ENCODE data around the gene PQBP1. TPM values are rescaled to one million over a fixed set of nuclear protein-coding genes. Genes with fewer than 3 reads are reported as not detected.
A peak's percentile ranks its signal among the peaks of the same experiment; 100 is the strongest.
"Not testable (repeated sequence)": the region's sequence is repeated elsewhere in the genome, so short reads cannot be mapped to it uniquely, and the experiment has no call there.

Gene PQBP1
- 10 to 100 TPM; 72.7 to 85.3 (median 77.8) TPM for polyA plus RNA-seq (ENCODE audit: insufficient read length in 4 of 4)

DNA sequence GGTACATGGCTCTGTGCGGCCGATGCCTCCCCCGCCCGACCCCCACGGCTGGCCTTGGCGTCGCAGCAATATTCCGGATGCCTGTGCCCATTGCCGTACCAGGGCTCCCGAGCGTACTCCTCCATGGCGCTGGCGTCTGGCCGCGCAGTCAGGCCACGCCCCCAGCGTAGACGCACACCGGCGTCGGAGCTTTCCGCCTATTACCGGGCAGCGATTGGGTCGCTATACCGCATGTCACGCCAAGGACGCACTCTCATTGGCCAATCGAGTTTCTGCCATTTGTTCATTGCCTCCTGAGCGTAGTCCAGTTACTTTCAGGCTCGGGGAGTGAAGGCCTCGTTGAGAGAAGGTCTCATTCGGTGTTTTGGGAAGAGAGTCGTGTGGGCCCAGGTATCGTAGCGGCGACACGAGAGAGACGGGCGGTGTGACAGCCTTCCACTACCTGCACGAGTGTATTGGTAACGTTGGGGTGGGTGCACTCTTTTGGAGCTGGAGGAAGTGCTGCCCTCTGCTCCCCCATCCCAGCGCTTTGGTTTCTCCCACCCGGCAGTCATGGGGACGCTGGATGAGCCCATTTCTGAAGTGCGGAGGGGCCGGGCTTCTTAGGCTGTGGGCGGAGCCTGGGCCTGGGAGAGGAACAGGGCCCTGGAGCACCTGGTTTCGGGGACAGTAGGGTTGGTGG is at the start of gene PQBP1, which contains the start of gene TIMM17B:
PQBP1 (plus strand) TSS at position 306 of the 682 bp plus-strand sequence. CDS start 580 bp downstream, outside the sequence.
TIMM17B (minus strand) TSS at position 144 of the 682 bp plus-strand sequence; CDS start at position 125, 19 bp downstream.
- DNase-seq (ENCODE audit: low read depth in 4 of 4, low spot score in 3 of 4), result peak; percentile 83 to 88 (median 85)

DNA sequence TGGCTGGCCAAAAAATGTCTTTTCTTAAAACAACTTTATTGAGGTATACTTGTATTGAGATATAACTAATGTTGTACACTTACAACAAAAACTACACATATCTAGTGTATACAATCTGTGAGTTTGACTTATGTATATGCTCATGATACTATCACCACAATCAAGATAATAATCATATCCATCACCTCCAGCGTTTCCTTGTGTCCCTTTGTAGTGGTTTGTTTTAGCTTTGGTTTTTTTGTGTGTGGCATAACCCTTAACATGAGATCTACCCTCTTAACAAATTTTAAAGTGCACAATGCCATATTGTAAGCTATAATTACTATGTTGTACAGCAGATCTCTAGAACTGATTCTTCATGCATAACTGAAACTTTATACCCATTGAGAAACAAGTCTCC is 48.9 kb upstream of the PQBP1 start:
- no peak for DNase-seq (ENCODE audit: low read depth in 4 of 4, low spot score in 3 of 4)

DNA sequence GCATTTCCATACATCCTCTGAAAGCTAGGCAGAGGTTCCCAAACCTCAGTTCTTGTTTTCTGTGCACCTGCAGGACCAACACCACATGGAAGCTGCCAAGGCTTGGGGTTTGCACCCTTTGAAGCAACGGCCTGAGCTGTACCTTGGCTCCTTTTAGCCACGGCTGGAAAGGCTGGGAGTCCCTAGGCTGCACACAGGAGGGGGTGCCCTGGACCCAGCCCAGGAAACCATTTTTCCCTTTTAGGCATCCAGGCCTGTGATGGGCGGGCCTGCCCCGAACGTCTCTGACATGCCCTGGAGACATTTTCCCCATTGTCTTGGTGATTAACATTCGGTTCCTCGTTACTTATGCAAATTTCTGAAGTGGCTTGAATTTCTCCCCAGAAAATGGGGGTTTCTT is 44.9 kb upstream of the PQBP1 start:
- no peak for DNase-seq (ENCODE audit: low read depth in 4 of 4, low spot score in 3 of 4)

DNA sequence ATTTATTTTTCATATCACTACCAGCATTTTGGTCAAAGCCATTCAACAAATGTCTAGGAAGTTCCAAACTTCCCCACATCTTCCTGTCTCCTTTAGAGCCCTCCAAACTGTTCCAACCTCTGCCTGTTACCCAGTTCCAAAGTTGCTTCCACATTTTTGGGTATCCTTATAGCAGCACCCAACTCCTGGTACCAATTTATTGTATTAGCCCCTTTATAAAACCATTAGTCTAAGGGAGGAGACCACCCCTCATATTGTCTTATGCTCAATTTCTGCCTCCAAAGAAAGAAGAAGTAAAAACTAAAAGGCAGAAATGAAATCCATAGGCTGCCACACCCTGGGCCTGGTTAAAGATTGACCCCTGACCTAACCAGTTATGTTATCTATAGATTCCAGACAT is 44.2 kb upstream of the PQBP1 start:
- not testable (repeated sequence) for DNase-seq (ENCODE audit: low read depth in 4 of 4, low spot score in 3 of 4)

GRCh38 chrX:48854121-48854804 is 43.5 kb upstream of the PQBP1 start:
- DNase-seq (ENCODE audit: low read depth in 4 of 4, low spot score in 3 of 4), result not testable (repeated sequence)

DNA sequence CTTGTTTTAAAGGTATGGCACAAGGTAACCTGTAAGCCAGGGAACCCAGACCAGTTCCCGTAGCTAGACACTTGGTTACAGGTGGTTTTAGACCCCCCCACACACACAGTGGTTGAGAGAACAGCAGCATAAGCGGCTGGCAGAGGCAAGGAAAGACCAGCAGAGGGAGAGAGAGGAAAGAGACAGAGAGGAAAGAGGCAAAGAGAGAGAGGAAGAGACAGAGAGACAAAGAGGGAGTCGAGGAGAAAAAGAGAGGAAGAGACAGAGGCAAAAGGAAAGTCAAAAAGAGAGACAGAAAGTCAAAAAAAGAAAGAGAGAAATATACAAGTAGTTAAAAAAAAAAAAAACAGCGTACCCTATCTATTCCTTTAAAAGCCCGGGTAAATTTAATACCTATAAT is 42.8 kb upstream of the PQBP1 start:
- DNase-seq (ENCODE audit: low read depth in 4 of 4, low spot score in 3 of 4), result no peak

GRCh38 chrX:48864210-48864609 is 33.5 kb upstream of the PQBP1 start:
- no peak for DNase-seq (ENCODE audit: low read depth in 4 of 4, low spot score in 3 of 4)

GRCh38 chrX:48872017-48872416 is 25.7 kb upstream of the PQBP1 start:
- not testable (repeated sequence) for DNase-seq (ENCODE audit: low read depth in 4 of 4, low spot score in 3 of 4)

GRCh38 chrX:48876944-48877343 is 20.8 kb upstream of the PQBP1 start:
- not testable (repeated sequence) for DNase-seq (ENCODE audit: low read depth in 4 of 4, low spot score in 3 of 4)

GRCh38 chrX:48883729-48884128 is 14.0 kb upstream of the PQBP1 start:
- DNase-seq (ENCODE audit: low read depth in 4 of 4, low spot score in 3 of 4), result no peak

- DNase-seq (ENCODE audit: low read depth in 4 of 4, low spot score in 3 of 4), result not testable (repeated sequence)
Measured at GRCh38 chrX:48886586-48886985, 11.1 kb upstream of the PQBP1 start.

GRCh38 chrX:48890296-48890925 is 7.3 kb upstream of the PQBP1 start:
- no peak for DNase-seq (ENCODE audit: low read depth in 4 of 4, low spot score in 3 of 4)

GRCh38 chrX:48890934-48891401 is 6.8 kb upstream of the PQBP1 start:
- no peak for DNase-seq (ENCODE audit: low read depth in 4 of 4, low spot score in 3 of 4)

DNA sequence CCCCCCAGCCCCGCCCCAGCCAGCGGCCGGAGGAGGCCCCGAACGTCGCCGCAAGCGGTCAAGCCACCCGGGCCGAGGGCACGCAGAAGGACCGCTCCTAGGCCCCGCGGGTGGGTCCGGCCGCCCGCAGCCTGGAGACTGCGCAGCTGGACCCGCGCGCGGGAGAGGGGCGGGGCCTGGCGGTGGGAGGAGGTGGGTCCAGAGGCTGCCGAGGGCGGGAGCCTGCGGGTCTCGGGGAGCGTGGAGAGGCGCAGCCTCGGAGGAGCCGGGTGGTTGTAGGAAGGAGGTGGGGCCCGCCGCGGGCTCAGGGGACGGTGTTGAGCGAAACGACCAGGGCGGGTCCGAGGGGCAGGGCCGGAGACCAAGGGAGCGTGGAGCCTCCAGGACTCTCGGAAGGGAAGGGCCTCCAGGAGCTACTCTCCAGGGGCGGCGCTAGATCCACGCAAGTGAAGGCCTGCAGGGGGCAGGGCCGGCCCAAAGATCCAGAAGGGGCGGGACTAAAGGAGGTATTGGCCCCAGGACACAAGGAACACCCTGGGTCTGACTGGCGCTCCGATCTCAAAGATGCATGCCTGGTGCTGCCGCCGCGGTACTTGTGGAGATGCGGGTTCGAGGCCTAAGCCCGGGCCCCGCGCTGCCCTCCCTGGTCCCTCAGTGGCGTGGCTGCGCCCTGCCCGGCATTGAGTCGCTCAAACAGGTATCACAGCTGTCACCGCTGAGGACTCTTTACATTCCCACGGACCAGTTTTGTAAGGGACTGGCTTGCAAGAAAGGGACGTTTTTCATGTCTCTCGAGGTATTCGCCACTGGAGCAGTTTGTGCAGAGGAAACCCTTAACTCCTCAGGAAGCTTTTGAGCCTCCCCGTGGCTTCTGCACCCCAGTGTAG is 6.1 kb upstream of the PQBP1 start:
- peak in 3 of 4 donors; percentile 57 to 74 (median 59) for DNase-seq (ENCODE audit: low read depth in 4 of 4, low spot score in 3 of 4)

DNA sequence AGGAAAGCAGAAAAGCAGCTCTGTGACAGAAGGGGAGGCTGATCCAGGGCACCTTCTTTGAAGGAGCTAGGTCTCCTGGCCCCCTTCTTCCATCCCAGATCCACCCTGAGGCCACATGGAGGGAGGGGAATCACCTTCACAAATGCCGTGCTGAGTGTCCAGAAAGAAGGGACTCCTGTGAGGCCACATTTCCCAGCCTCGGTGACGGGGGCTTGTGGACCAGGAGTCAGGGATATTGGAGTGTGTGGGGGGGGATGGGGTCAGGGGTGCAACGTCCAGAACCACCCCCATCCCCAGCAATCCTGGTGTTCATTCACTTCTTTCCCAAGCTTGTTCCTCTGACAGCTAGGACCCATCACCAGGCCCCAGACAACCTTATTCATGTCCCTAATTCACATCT is 4.8 kb upstream of the PQBP1 start:
- DNase-seq (ENCODE audit: low read depth in 4 of 4, low spot score in 3 of 4), result no peak

DNA sequence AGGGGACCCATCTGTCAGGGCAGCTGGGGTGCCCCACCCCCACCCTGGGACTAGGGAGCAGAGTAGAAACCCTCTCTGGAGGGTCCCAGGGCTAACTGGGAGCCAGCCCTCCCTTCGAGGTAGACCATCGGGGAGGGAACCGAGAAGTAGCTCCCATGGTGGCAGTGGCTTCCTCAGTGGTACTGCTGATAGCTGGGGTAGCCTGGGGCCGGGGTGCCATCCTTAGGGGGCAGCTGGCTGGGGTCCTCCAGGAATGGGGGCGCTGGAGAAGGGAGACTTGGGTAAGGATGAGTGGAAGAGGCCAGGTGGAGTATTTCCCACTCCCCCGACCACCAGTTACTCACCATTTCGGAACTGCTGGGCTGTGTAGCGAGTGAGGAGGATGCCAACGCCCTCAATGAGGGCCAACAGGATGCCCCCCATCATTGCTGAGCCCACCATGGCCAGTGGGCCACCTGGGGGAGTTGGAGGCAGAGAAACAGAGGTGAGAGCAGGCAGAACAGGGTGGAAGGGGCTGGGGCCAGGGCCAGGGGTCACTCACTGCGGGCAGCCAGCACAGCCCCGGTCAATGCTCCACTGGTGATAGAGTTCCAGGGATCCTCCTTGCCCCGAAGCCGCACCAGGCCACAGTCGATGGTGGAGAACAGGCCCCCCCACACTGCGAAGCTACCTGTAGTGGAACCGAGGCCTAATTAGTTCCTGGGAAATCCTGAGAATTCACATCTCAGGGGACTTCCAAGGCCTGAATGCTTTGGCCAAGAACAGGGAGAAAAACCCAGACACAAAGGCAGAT is 4.0 kb upstream of the PQBP1 start:
- DNase-seq (ENCODE audit: low read depth in 4 of 4, low spot score in 3 of 4), result no peak

DNA sequence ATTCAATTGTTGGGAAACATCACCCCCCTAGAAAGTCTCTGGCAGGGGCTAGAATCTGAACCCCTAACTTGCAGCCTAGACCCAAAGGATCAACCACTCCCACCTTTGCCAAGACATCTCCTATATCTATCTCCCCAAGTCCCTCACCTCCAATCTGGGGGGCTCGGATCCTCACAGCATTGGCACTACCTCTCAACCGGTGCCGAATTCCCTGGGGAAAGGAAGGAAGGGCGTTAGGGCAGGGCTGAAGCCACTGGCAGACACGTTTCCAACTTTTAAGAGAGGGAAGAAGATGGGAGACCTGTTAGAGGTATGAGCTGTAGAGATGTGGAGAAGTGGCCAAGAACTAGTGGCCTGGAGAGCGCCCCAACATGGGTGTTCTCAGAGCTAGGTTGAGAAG is 2.8 kb upstream of the PQBP1 start:
- DNase-seq (ENCODE audit: low read depth in 4 of 4, low spot score in 3 of 4), result no peak

GRCh38 chrX:48896611-48897011 is 1.1 kb upstream of the PQBP1 start:
- DNase-seq (ENCODE audit: low read depth in 4 of 4, low spot score in 3 of 4), result no peak

- peak in 1 of 4 donors; percentile 43 for DNase-seq (ENCODE audit: low read depth in 4 of 4, low spot score in 3 of 4)
Measured at GRCh38 chrX:48897157-48897624, 539 bp upstream of the PQBP1 start.

DNA sequence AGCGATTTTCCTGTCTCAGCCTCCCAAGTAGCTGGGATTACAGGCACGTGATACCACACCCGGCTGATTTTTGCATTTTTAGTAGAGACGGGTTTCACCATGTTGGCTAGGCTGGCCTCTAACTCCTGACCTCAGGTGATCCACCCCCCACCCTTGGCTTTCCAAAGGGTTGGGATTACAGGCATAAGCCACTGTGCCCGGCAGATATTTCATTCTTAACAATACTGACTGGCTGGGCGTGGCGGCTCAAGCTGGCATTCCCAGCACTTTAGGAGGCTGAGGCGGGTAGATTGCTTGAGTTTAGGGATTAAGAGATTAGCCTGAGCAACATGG is 1.3 kb downstream of the PQBP1 start:
- no peak for DNase-seq (ENCODE audit: low read depth in 4 of 4, low spot score in 3 of 4)
